GM21390 (cell line): Measurements from ENCODE around the gene BUD13.
A peak's percentile ranks its signal among the peaks of the same experiment; 100 is the strongest.
"Not testable (repeated sequence)": the region's sequence is repeated elsewhere in the genome, so short reads cannot be mapped to it uniquely, and the experiment has no call there.

Experiments used
- ATAC-seq: cut with Tn5 transposase; IDR thresholded peaks from one replicate; pipeline ENCODE4 v1.9.1; 2021; ENCODE audit not compliant: unreplicated experiment

The BUD13 gene

GRCh38 chr11:116772443-116773202 is at the start of gene BUD13:
TSS of gene BUD13 (minus strand) at chr11:116772987. CDS start at chr11:116772964, 23 bp downstream.
- peak; percentile 81 for ATAC-seq

- ATAC-seq, result no peak
These were observed 49.8 kb upstream of the BUD13 start for GRCh38 chr11:116822575-116822974.

- no peak for ATAC-seq
These were observed 48.5 kb upstream of the BUD13 start for GRCh38 chr11:116821050-116821918.

- ATAC-seq, result no peak
These were observed 46.3 kb upstream of the BUD13 start for GRCh38 chr11:116819049-116819448.

- ATAC-seq, result no peak
These were observed 41.7 kb upstream of the BUD13 start for GRCh38 chr11:116814502-116814901.

GRCh38 chr11:116813781-116814471 is 41.1 kb upstream of the BUD13 start:
- ATAC-seq, result no peak

- ATAC-seq, result no peak
These were observed 40.4 kb upstream of the BUD13 start for GRCh38 chr11:116813170-116813569.

- no peak for ATAC-seq
These were observed 39.3 kb upstream of the BUD13 start for GRCh38 chr11:116812109-116812508.

GRCh38 chr11:116811194-116811593 is 38.4 kb upstream of the BUD13 start:
- no peak for ATAC-seq

GRCh38 chr11:116808262-116809175 is 35.7 kb upstream of the BUD13 start:
- no peak for ATAC-seq

- no peak for ATAC-seq
These were observed 34.9 kb upstream of the BUD13 start for GRCh38 chr11:116807601-116808261.

- no peak for ATAC-seq
These were observed 31.2 kb upstream of the BUD13 start for GRCh38 chr11:116804001-116804400.

- not testable (repeated sequence) for ATAC-seq
These were observed 28.9 kb upstream of the BUD13 start for GRCh38 chr11:116801662-116802061.

- ATAC-seq, result no peak
These were observed 27.8 kb upstream of the BUD13 start for GRCh38 chr11:116800610-116801009.

- no peak for ATAC-seq
These were observed 25.6 kb upstream of the BUD13 start for GRCh38 chr11:116798368-116798767.

- ATAC-seq, result no peak
These were observed 25.0 kb upstream of the BUD13 start for GRCh38 chr11:116797816-116798215.

GRCh38 chr11:116796548-116796947 is 23.8 kb upstream of the BUD13 start:
- ATAC-seq, result no peak

GRCh38 chr11:116794851-116795250 is 22.1 kb upstream of the BUD13 start:
- no peak for ATAC-seq

GRCh38 chr11:116793772-116794097 is 20.9 kb upstream of the BUD13 start:
- no peak for ATAC-seq
